ENCODE results near the gene INHBB. TPM values are rescaled to one million over a fixed set of nuclear protein-coding genes. Genes with fewer than 3 reads are reported as not detected.

The INHBB gene
- total RNA-seq, 1 experiment from 2014 or later = 0.27 TPM

GRCh38 chr2:120302301-120302700 is 43.6 kb upstream of the INHBB start:
- DNase-seq (ENCODE audit: low read depth, low spot score) = no peak
- ChIA-PET CTCF (interaction anchor here (1.6 kb wide), 1 partner anchor 11 kb away, joined by 3 read pairs; no protein-coding TSS in a partner anchor), POLR2A (no interaction called here), RAD21 (ENCODE audit: low non-redundant PET in 1 of 2, low total read pairs in 2 of 2, uncharacterized antibody in 2 of 2, unreplicated experiment in 2 of 2) (no interaction called here)
- H4K20me1 ChIP-seq (ENCODE audit: insufficient read depth) = no peaks in the 10 kb centered on the region
- no peak overlapping the region for H3K4me3 ChIP-seq (replicated peaks in 1 of 2; ENCODE audit: low read depth in 1 of 2, low read length in 2 of 2)
- H3K9me2 ChIP-seq (ENCODE audit: insufficient read depth) = no peaks in the 10 kb centered on the region
- no peaks in the 10 kb centered on the region for H3K9me3 ChIP-seq (ENCODE audit: control insufficient read depth in 1 of 2, insufficient read depth in 1 of 2, low read depth in 1 of 2, low read length in 2 of 2)
- H3K27me3 ChIP-seq (ENCODE audit: insufficient read depth, low read length) = no peaks in the 10 kb centered on the region
- peaks cover 0 to 7% of the 10 kb centered on the region in 2 experiments; a peak in 1 of 4 replicates for H3K36me3 ChIP-seq (ENCODE audit: control insufficient read depth in 1 of 2, insufficient read depth in 2 of 2, low read length in 2 of 2)
- no peaks in the 10 kb centered on the region for H3K4me1 ChIP-seq (ENCODE audit: control insufficient read depth in 1 of 2, insufficient read depth in 2 of 2, low read length in 2 of 2)
- no peak overlapping the region for H2AFZ ChIP-seq (ENCODE audit: low read depth, low read length, poor library complexity, severe bottlenecking)
- no peaks in the 10 kb centered on the region for H3K79me2 ChIP-seq (ENCODE audit: insufficient read depth, low read length)
- no TSS peak for BruUV-seq (replicated peaks)
- no peak overlapping the region for H3K27ac ChIP-seq (ENCODE audit: low read depth, low read length)
- no peak for TF ChIP-seq EGR1 (IDR thresholded peaks at IDR 0.05; ENCODE audit: low read depth)
- no peak for TF ChIP-seq ZNF274 (IDR thresholded peaks at IDR 0.05; ENCODE audit: low read depth, low read length)
- no peak for TF ChIP-seq ELF1 (IDR thresholded peaks at IDR 0.05; ENCODE audit: borderline replicate concordance, low read depth)
- no peak for TF ChIP-seq REST (IDR thresholded peaks at IDR 0.05; ENCODE audit: low read depth)
- no peak for TF ChIP-seq POLR2AphosphoS5 (IDR thresholded peaks at IDR 0.05; ENCODE audit: low read depth, low read length)
- TF ChIP-seq CTCF (IDR thresholded peaks at IDR 0.05 in 2 of 3, conservative IDR thresholded peaks at IDR 0.05 in 1 of 3; ENCODE audit: borderline replicate concordance in 1 of 3, insufficient read depth in 1 of 3, low read depth in 2 of 3, low read length in 2 of 3) = no peak
- TF ChIP-seq EZH2 (IDR thresholded peaks at IDR 0.05) = no peak
- TF ChIP-seq SRF (IDR thresholded peaks at IDR 0.05; ENCODE audit: low read depth) = no peak
- no peak for TF ChIP-seq TCF7L2 (IDR thresholded peaks at IDR 0.05; ENCODE audit: borderline replicate concordance, extremely low read depth, insufficient read depth, insufficient read length)
- no peak for TF ChIP-seq CEBPB (IDR thresholded peaks at IDR 0.05; ENCODE audit: low read depth)
- TF ChIP-seq ZBTB33 (IDR thresholded peaks at IDR 0.05; ENCODE audit: extremely low read depth, insufficient replicate concordance, low read length) = no peak
- no peak for TF ChIP-seq YY1 (IDR thresholded peaks at IDR 0.05; ENCODE audit: extremely low read depth, insufficient replicate concordance, low read depth, low read length)
- no peak for TF ChIP-seq SP1 (IDR thresholded peaks at IDR 0.05; ENCODE audit: low read depth)
- no peak for TF ChIP-seq JUND (IDR thresholded peaks at IDR 0.05)
- TF ChIP-seq EZH2phosphoT487 (IDR thresholded peaks at IDR 0.05; ENCODE audit: borderline replicate concordance) = no peak
- no peak for TF ChIP-seq POLR2A (IDR thresholded peaks at IDR 0.05; ENCODE audit: borderline replicate concordance, extremely low read depth, insufficient read depth, insufficient read length)
- no peak for TF ChIP-seq SIN3A (IDR thresholded peaks at IDR 0.05; ENCODE audit: low read depth)
- no peak for TF ChIP-seq RAD21 (IDR thresholded peaks at IDR 0.05; ENCODE audit: low read depth)
- TF ChIP-seq ATF3 (IDR thresholded peaks at IDR 0.05) = no peak
- no peak for TF ChIP-seq CBX3 (IDR thresholded peaks at IDR 0.05; ENCODE audit: low read depth)
- no peak overlapping the region for H3K4me2 ChIP-seq (ENCODE audit: low read length)
- intact Hi-C loops (cut with micrococcal nuclease) = no loop called here
- H3K9ac ChIP-seq (ENCODE audit: low read length) = no peak overlapping the region
- no peak for ATAC-seq

Data from HCT116 (cell line).